Breast epithelium (tissue), 4 donors: ENCODE data around the gene DNAJC16. TPM values are rescaled to one million over a fixed set of nuclear protein-coding genes. Genes with fewer than 3 reads are reported as not detected.
"Not testable (repeated sequence)": the region's sequence is repeated elsewhere in the genome, so short reads cannot be mapped to it uniquely, and the experiment has no call there.

Experiments
- DNase-seq, 2 donors: peaks; one replicate each; pipeline ENCODE4 v3.0.0-alpha.2; 2019; ENCODE audit warnings: low spot score in 2 of 2
- H3K27ac ChIP-seq, 2 donors: fragments of 200-600 bp; sonication (generic) in 1 of 2; one replicate each; pipeline ENCODE4 v1.5.1; 2016 to 2019; ENCODE audit warnings: mild to moderate bottlenecking in 1 of 2
- H3K27me3 ChIP-seq, 2 donors: fragments of 200-600 bp; sonication (generic) in 1 of 2; one replicate each; pipeline versions ENCODE4 v1.5.1 to v1.6.0; 2017 to 2019; ENCODE audit warnings: control low read depth in 1 of 2, mild to moderate bottlenecking in 1 of 2
- H3K36me3 ChIP-seq: fragments of 200-600 bp; one replicate; pipeline ENCODE4 v1.5.1; 2019
- H3K4me1 ChIP-seq, 2 donors: fragments of 200-600 bp; sonication (generic); one replicate each; pipeline ENCODE4 v1.5.1; 2016 to 2019; ENCODE audit warnings: control low read depth in 1 of 2
- H3K4me3 ChIP-seq, 3 donors: fragments of 200-600 bp; sonication (generic); 1 replicate in 2 of 3; 2 replicates in 1 of 3; pipeline ENCODE4 v1.5.1; 2016 to 2019; ENCODE audit warnings: mild to moderate bottlenecking in 3 of 3, moderate library complexity in 2 of 3
- H3K9me3 ChIP-seq, 2 donors: fragments of 200-600 bp; sonication (generic) in 1 of 2; one replicate each; pipeline ENCODE4 v1.5.1; 2016 to 2019; ENCODE audit warnings: control low read depth in 1 of 2
- POLR2A ChIP-seq: fragments of 450-650 bp; IDR thresholded peaks from one replicate; pipeline ENCODE4 v1.6.1; 2016; ENCODE audit warnings: antibody characterized with exemption, mild to moderate bottlenecking, moderate library complexity
- POLR2AphosphoS5 ChIP-seq, 3 donors: sonication (generic); formaldehyde crosslinking; IDR thresholded peaks; one replicate each; pipeline ENCODE4 v1.6.1; 2017; ENCODE audit warnings: antibody characterized with exemption in 3 of 3
- intact Hi-C: fragments of 100-400 bp; cut with DNase I; formaldehyde crosslinking; loops from one replicate; pipeline ENCODE4 v1.15.1; 2023; ENCODE audit warnings: low total_unique reads
- total RNA-seq, 3 donors: library from RNA; depleted of rRNA; stranded (reverse); fragments of >200 nt; gene quantifications; one replicate each; pipeline ENCODE4 v1.1.0, GENCODE V29; 2016
- TF ChIP-seq, protein P1 (sequence below), 3 donors: fragments of 450-650 bp; IDR thresholded peaks; one replicate each; pipeline ENCODE4 v1.5.1; 2016 to 2017; ENCODE audit warnings: antibody characterized with exemption in 3 of 3, mild to moderate bottlenecking in 3 of 3, moderate library complexity in 3 of 3

Gene DNAJC16
- total RNA-seq, 3 donors from 2014 or later = 14.1 to 30.4 (median 21.0) TPM

DNA sequence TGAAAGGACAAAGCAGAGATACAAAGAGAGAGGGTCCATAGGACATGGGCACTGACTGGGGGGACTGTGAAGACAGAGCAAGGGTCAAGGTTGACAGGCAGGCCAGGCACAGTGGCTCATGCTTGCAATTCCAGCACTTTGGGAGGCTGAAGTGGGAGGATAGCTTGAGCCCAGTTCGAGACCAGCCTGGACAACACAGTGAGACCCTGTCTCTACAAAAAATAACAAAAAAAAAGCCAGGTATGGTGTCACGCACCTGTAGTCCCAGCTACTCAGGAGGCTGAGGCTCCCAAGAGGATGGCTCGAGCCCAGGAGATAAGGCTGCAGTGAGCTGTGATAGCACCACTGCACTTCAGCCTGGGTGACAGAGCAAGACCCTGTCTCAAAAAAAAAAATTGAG is 7.0 kb upstream of the DNAJC16 start:
- Histone ChIP-seq H3K27ac (no peak overlapping the region), H3K4me3 (no peak overlapping the region), H3K36me3 (no peaks in the 10 kb centered on the region), H3K4me1 (peaks cover 0 to 4% of the 10 kb centered on the region in 2 donors), H3K27me3 (no peaks in the 10 kb centered on the region), H3K9me3 (no peaks in the 10 kb centered on the region)
- TF ChIP-seq POLR2A (no peak), POLR2AphosphoS5 (IDR thresholded peaks at IDR 0.05) (no peak)
- TF ChIP-seq, protein P1, sequence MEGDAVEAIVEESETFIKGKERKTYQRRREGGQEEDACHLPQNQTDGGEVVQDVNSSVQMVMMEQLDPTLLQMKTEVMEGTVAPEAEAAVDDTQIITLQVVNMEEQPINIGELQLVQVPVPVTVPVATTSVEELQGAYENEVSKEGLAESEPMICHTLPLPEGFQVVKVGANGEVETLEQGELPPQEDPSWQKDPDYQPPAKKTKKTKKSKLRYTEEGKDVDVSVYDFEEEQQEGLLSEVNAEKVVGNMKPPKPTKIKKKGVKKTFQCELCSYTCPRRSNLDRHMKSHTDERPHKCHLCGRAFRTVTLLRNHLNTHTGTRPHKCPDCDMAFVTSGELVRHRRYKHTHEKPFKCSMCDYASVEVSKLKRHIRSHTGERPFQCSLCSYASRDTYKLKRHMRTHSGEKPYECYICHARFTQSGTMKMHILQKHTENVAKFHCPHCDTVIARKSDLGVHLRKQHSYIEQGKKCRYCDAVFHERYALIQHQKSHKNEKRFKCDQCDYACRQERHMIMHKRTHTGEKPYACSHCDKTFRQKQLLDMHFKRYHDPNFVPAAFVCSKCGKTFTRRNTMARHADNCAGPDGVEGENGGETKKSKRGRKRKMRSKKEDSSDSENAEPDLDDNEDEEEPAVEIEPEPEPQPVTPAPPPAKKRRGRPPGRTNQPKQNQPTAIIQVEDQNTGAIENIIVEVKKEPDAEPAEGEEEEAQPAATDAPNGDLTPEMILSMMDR (IDR thresholded peaks at IDR 0.05) = no peak
- DNase-seq = no peak
- intact Hi-C loops = no loop called here

DNA sequence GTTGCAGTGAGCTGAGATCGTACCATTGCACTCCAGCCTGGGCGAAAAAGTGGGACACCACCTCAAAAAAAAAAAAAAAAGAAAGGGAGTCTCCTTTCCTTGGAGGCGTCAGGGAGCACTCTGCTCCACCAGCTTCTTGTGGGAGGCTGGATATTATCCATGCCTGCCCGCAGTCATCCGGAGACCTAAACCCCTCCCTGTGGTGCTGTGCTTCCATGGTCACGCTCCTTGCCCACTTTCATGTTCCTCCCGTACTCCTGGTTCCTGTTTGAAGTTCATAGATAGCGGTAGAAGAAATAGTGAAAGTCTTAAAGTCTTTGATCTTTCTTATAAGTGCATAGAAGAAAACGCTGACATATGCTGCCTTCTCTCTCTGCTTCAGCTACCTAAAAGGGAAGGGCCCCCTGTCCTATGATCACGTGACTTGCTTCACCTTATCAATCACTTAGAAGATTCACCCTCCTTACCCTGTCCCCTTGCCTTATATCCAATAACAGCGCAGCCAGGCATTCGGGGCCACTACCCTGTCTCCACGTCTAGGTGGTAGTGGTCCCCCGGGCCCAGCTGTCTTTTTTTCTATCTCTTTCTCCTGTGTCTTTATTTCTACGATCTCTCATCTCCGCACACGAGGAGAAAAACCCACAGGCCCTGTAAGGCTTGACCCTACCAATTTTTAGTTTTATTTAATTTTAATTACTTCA is 5.3 kb upstream of the DNAJC16 start:
- intact Hi-C loops, H3K36me3 ChIP-seq, H3K4me3 ChIP-seq, DNase-seq, H3K27me3 ChIP-seq, H3K9me3 ChIP-seq, H3K27ac ChIP-seq: not testable (repeated sequence)
- peaks cover 0 to 11% of the 10 kb centered on the region in 2 donors for H3K4me1 ChIP-seq

DNA sequence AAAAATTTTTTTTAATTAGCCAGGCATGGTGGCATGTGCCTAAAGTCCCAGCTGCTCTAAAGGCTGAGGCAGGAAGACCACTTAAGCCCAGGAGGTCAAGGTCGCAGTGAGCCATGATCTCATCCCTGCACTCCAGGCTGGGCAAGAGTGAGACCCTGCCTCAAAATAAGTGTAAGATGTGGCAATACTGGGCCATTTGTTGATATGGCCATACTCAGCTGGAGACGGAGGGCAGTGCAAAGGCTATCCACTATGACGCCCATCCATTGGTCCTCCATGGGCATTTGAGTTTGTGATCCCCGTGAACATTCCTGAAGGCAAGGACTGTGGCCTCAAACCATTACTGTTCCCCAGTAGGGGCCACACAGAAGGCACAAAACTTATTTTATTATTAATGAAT is 4.1 kb upstream of the DNAJC16 start:
- DNase-seq = no peak
- Histone ChIP-seq H3K9me3 (no peaks in the 10 kb centered on the region), H3K36me3 (no peaks in the 10 kb centered on the region), H3K4me3 (no peak overlapping the region), H3K27ac (no peak overlapping the region), H3K4me1 (peaks cover 0 to 11% of the 10 kb centered on the region in 2 donors), H3K27me3 (no peaks in the 10 kb centered on the region)
- intact Hi-C loops = no loop called here
- TF ChIP-seq, protein P1 (IDR thresholded peaks at IDR 0.05) = no peak
- TF ChIP-seq POLR2A (no peak), POLR2AphosphoS5 (IDR thresholded peaks at IDR 0.05) (no peak)

GRCh38 chr1:15523104-15524020 is 3.3 kb upstream of the DNAJC16 start:
- peaks cover 0 to 11% of the 10 kb centered on the region in 2 donors for H3K4me1 ChIP-seq
- no peaks in the 10 kb centered on the region for H3K27me3 ChIP-seq
- no peaks in the 10 kb centered on the region for H3K36me3 ChIP-seq
- peak overlapping the region; percentile 77 to 94 (median 93) for H3K4me3 ChIP-seq
- H3K9me3 ChIP-seq = no peaks in the 10 kb centered on the region
- no peak for DNase-seq
- no peak for TF ChIP-seq POLR2A
- TF ChIP-seq POLR2AphosphoS5 (IDR thresholded peaks at IDR 0.05) = peak in 1 of 3 donors; percentile 50
- TF ChIP-seq, protein P1 (IDR thresholded peaks at IDR 0.05) = no peak
- intact Hi-C loops = no loop called here
- peak overlapping the region; percentile 96 to 97 for H3K27ac ChIP-seq

DNA sequence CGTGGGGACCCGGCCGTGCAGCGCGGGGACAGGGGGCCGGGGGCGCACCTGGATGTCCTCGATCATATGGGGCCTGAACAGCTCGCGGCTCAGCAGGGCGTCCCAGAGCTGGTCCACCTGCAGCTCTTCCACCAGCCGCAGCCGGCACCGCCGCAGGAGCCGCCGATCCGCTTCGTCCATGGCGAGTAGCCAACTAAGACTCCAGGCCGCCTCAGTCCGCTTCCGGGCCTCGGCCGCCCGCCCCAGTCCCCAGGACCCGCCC is 2.7 kb upstream of the DNAJC16 start, which contains the start of gene CASP9:
Gene CASP9, minus strand, starts transcription at position 195 of the 262 bp plus-strand sequence. Its CDS starts 15 bp downstream, at position 180.
- H3K36me3 ChIP-seq = no peaks in the 10 kb centered on the region
- no peaks in the 10 kb centered on the region for H3K9me3 ChIP-seq
- TF ChIP-seq POLR2A (no peak), POLR2AphosphoS5 (IDR thresholded peaks at IDR 0.05) (peak in 1 of 3 donors; percentile 43)
- H3K27me3 ChIP-seq = no peaks in the 10 kb centered on the region
- intact Hi-C loops = no loop called here
- peak within 1 kb of the TSS; percentile 77 to 94 (median 93) for H3K4me3 ChIP-seq
- peaks cover 0 to 11% of the 10 kb centered on the region in 2 donors for H3K4me1 ChIP-seq
- H3K27ac ChIP-seq = peak within 1 kb of the TSS; percentile 96 to 97
- DNase-seq = no peak
